Hair follicle dermal papilla cell (primary cell): Measurements from ENCODE around the gene RNF115. TPM values are rescaled to one million over a fixed set of nuclear protein-coding genes. Genes with fewer than 3 reads are reported as not detected.

Experiments
- small RNA-seq: library from RNA; depleted of rRNA; stranded (forward); fragments of <200 nt; gene quantifications from one replicate; pipeline ENCODE3, GENCODE V24; 2012
- total RNA-seq: library from RNA; depleted of rRNA; stranded (reverse); fragments of >200 nt; gene quantifications from 2 replicates; pipeline ENCODE4 v1.2.3, GENCODE V29; 2012

Gene RNF115
- 32.1 and 40.1 TPM in 2 replicates for total RNA-seq

DNA sequence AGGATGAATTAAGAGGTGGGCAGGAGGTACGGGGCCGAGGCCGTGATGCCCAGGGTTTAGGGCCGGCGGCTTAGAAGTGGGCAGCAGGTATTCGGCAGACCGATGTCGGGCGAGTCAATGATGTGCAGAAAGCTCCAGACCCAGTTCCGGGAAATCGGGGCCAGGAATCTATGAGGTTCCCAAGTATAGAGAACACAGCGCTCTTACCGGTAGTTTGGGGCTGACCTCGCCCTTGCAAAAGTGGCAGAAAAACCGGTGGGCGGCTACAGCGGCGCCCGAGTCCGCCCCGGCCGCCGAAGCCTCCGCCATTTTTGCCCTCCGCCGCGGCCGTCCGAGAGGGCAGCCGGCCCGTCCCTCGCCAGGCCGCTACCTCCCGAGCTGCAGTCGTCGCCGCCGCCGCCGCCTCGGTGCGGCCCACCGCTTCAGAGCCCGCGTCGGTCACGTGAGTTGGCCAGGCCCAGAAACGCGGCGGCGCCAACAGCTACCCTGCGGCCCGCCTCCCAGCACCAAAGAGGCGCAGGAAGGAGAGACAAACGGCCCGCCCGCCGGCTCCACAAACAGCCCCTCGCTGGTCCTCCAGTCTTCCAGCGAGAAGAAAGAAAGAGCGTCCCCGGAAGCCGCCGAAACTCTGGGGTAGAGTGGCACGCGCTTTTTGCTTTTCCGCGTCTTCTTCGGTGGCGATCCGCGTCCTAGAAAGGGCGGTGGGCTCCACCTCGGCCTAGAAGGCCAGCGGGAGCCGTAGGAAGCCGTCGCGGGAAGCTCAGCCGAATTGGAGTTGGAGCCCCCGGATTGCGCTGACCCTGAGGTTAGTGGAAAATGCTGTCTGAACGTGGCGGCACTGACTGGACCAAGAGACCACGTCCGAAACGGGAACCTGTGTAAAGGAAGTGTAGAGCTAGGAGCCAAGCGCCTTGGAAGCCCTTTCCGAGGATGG, at the start of gene RNF115, which contains the start of gene POLR3C:
RNF115 (minus strand) TSS at position 531 of the 934 bp plus-strand sequence; CDS start at position 309, 222 bp downstream.
POLR3C (plus strand) TSS at position 636 of the 934 bp plus-strand sequence. CDS start 1,577 bp downstream, outside the sequence.

DNA sequence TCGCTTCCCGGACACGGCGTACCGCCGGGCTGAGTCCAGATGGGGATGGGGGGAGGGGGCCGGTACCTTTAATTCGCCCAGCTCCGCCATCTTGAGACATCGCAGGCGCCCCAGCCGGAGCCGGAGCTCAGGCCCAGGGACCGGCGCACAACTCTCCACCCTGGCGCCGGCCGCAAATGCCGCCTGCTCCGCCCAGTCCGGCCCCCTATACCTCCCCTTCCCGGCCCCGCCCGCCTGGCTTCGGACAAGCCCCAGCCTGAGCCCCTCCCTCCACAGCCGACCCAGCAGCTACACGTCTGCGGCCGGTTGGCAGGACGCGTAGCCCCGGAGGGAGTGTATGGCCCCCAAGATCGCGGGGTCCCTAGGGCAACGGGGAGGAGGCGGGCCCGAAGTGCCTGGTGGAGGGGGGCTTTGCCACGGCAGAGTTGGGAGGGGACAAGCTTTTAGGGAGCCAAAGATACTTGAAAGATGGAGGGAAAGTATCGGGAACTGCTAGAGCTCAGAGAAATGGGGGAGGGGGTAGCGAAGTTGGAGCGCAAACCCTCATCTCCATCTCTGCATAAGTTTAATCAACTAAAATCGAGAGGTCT, 35.1 kb upstream of the RNF115 start, which contains the start of gene PIAS3:
PIAS3 (minus strand) TSS at position 181 of the 590 bp plus-strand sequence; CDS start at position 90, 91 bp downstream.

DNA sequence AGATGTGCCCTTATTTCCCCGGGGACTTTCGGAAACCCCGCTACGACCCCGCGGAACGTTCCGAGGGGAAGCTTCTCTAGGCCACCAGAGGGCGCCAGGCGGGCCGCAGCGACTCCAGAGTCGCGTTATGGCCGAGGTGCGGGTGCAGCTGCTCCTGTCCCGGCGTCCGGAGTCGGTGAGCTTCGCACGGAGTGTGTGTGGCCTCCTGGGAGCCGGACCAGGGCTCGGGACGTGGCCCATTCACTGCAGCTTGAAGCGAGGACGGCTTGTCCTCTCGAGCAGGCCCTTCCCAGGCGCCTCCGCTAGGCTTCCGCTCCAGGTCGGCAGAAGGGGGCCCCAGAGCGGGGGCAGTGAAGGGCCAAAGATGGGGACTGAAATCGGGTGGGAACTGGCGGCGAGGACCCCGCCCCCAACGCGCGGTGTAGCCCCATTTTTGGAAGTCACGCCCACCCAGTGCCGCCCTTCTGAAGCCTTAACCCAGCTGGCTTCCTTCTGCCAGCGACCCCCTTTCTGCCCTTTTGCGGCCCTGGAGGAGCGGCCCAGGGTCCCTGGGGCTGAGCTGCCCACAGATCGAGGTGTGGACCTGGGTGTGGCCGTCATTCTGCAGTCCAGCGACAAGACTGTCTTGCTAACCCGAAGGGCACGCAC, 21.7 kb upstream of the RNF115 start, which contains the start of gene NUDT17:
NUDT17 (plus strand) TSS at position 117 of the 648 bp plus-strand sequence; CDS start at position 128, 11 bp downstream.

DNA sequence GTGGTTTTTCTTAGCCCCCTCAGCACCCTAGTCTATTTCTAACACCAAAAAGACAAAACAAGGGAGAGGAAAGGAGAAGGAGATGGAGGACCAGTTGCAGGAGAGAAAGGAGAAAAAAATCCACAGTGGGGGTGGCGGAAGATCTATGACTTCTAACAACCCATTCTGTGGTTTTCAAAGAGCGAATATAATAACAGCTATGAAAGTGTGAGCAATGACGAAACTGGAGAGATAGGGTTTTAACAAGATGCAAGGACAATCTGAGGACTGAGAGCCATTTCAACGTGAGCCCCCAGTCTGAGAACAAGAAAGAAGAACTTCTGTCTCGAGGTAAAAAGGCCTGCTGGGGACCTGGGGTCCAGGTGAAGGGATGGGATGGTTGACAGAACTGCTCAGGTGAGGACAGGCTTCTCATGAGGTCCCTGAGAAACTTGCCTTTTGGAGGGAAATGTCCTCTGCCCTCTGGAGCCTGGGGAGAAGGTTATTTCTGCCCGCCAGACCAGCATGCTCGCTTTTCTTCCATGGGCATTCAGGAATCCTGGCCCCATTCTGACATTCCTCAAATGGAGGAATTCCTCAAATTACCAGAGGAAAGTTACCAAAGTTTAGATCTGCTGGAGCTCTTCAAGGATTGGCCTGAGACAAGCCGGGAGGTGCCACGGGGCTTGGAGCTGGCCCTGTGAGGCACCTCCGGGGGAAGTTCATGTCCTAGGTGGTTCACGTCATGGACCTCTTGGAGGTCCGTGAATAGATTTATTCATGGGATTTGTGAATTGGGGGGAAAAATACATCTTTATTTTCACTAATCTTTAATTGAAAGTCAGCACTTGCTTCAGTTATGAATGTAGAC, 104.4 kb downstream of the RNF115 start, which contains the start of gene CD160:
CD160 (plus strand) TSS at position 270 of the 850 bp plus-strand sequence. CDS start 8,829 bp downstream, outside the sequence.

DNA sequence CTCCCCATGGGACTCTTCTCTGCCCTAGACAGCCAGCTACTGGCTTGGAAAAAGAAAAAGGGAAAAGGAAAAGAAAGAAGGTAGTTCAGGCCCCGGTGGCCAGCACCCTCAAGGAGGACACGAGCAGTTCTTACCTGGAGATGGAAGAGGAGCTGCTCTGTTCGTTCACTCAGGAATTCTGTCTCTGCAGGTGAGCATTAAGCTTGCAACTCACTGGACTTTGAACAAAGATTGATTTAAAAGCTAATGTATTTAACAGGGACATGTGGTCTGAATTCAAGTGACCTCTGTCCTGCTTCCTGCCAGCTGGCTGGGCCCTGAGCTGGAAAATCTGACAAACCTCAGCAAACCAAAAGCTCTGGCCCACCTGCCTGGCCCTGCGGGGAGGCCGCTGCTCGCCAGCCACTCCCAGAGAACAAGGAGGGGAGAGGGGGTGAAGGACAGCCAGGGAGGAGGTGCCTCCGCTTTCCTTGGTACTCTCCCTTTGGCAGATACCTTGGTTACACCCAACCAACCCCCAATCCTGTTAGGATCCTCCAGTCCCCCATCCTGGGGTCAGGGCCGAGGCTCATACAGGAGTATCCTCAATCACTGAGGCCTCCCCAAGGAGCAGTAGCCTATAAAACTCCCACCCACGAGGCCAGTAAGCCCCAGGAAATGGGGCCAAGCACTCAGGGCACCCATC, 116.6 kb downstream of the RNF115 start, which contains the start of gene PDZK1:
PDZK1 (minus strand) TSS at position 186 of the 685 bp plus-strand sequence. CDS start 19,347 bp downstream, outside the sequence.

Small RNA genes within 50 kb of the gene (small RNA-seq; reads per million reads assigned to genes)
- not detected for gene MIR6736

Other genes with a start within 250 kb of the RNF115 start
- gene GPR89A, start 216.1 kb downstream of the RNF115 start, total RNA-seq = 31.3 and 32.5 TPM in 2 replicates
- 0.49 and 0.97 TPM in 2 replicates for gene PDZK1, start 116.7 kb downstream of the RNF115 start, total RNA-seq
- not detected in 2 replicates for gene CD160, start 104.6 kb downstream of the RNF115 start, total RNA-seq
- gene POLR3C, start 105 bp upstream of the RNF115 start, total RNA-seq = 69.9 and 70.7 TPM in 2 replicates
- 4.9 and 9.2 TPM in 2 replicates for gene NUDT17, start 21.5 kb upstream of the RNF115 start, total RNA-seq
- gene PIAS3, start 35.0 kb upstream of the RNF115 start, total RNA-seq = 23.5 and 24.3 TPM in 2 replicates
- 0.65 and 1.2 TPM in 2 replicates for gene ANKRD35, start 61.8 kb upstream of the RNF115 start, total RNA-seq
- gene ITGA10, start 86.0 kb upstream of the RNF115 start, total RNA-seq = 1.5 and 2.6 TPM in 2 replicates
- 24.7 TPM in 2 replicates for gene PEX11B, start 94.6 kb upstream of the RNF115 start, total RNA-seq
- gene RBM8A, start 103.4 kb upstream of the RNF115 start, total RNA-seq = 46.2 and 47.6 TPM in 2 replicates
- gene LIX1L, start 133.9 kb upstream of the RNF115 start, total RNA-seq = 50.8 and 52.1 TPM in 2 replicates
- gene ANKRD34A, start 140.5 kb upstream of the RNF115 start, total RNA-seq = 1.3 and 1.6 TPM in 2 replicates
- gene POLR3GL, start 140.6 kb upstream of the RNF115 start, total RNA-seq = 8.4 and 13.0 TPM in 2 replicates
- 34.5 and 50.3 TPM in 2 replicates for gene TXNIP, start 172.5 kb upstream of the RNF115 start, total RNA-seq
- not detected in 2 replicates for gene HJV, start 197.6 kb upstream of the RNF115 start, total RNA-seq